ENCODE data around the gene RUFY4.

Gene RUFY4

GRCh38 chr2:218068721-218069334 lies at the start of gene RUFY4:
RUFY4 (plus strand) TSS chr2:218069253; CDS start chr2:218070606, 1,353 bp downstream.
- DNase-seq, result peak; percentile 50

GRCh38 chr2:218019411-218020060 lies 49.5 kb upstream of the RUFY4 start:
- no peak for DNase-seq

- no peak for DNase-seq
These were observed 48.8 kb upstream of the RUFY4 start for GRCh38 chr2:218020281-218020680.

- no peak for DNase-seq
These were observed 48.0 kb upstream of the RUFY4 start for GRCh38 chr2:218020966-218021535.

- DNase-seq, result no peak
These were observed 47.4 kb upstream of the RUFY4 start for GRCh38 chr2:218021536-218022071.

- DNase-seq, result no peak
These were observed 46.8 kb upstream of the RUFY4 start for GRCh38 chr2:218022131-218022850.

- DNase-seq, result peak; percentile 24
These were observed 46.1 kb upstream of the RUFY4 start for GRCh38 chr2:218022851-218023530.

GRCh38 chr2:218023636-218024035 lies 45.4 kb upstream of the RUFY4 start:
- DNase-seq, result no peak

GRCh38 chr2:218024336-218024735 lies 44.7 kb upstream of the RUFY4 start:
- peak; percentile 17 for DNase-seq

GRCh38 chr2:218024871-218025270 lies 44.2 kb upstream of the RUFY4 start:
- DNase-seq, result peak; percentile 17

- DNase-seq, result peak; percentile 19
These were observed 42.8 kb upstream of the RUFY4 start for GRCh38 chr2:218026244-218026643.

- DNase-seq, result peak; percentile 21
These were observed 42.2 kb upstream of the RUFY4 start for GRCh38 chr2:218026676-218027425.

- peak; percentile 15 for DNase-seq
These were observed 41.4 kb upstream of the RUFY4 start for GRCh38 chr2:218027426-218028188.

- DNase-seq, result peak; percentile 28
These were observed 40.9 kb upstream of the RUFY4 start for GRCh38 chr2:218028189-218028495.

GRCh38 chr2:218028562-218029348 lies 40.3 kb upstream of the RUFY4 start:
- peak; percentile 18 for DNase-seq

GRCh38 chr2:218029366-218030360 lies 39.4 kb upstream of the RUFY4 start:
- peak; percentile 13 for DNase-seq

GRCh38 chr2:218030409-218031195 lies 38.5 kb upstream of the RUFY4 start:
- DNase-seq, result no peak

GRCh38 chr2:218031261-218031660 lies 37.8 kb upstream of the RUFY4 start:
- DNase-seq, result no peak
